Glomerular visceral epithelial cell (primary cell): Measurements from ENCODE around the gene PLA2G4A.
"Not testable (repeated sequence)": the region's sequence is repeated elsewhere in the genome, so short reads cannot be mapped to it uniquely, and the experiment has no call there.

Source experiments
- DNase-seq: peaks from one replicate; pipeline ENCODE4 v3.0.0-alpha.2; 2016; ENCODE audit errors: extremely low spot score

The PLA2G4A gene

GRCh38 chr1:186922814-186923213 is 94.1 kb downstream of the PLA2G4A start:
- not testable (repeated sequence) for DNase-seq

DNA sequence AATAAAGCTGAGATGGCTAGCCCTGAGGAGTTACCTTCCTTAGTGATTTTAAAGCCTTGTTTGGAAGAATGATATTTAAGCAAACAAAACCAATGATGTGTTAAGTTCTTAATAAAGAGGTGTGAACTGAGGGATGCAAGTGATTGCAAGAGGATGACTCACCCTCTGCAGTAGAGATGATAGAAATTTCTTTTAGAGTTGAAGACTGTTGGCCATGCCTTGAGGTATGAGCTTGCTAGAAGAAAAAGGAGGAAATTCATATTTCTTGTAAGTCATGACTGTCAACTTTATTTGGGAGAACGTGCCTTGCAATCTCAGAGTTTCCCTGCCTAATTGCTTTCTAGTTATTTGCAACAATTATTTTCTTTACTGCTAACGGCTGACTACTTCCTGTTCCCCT is 94.7 kb downstream of the PLA2G4A start:
- DNase-seq, result peak; percentile 10

DNA sequence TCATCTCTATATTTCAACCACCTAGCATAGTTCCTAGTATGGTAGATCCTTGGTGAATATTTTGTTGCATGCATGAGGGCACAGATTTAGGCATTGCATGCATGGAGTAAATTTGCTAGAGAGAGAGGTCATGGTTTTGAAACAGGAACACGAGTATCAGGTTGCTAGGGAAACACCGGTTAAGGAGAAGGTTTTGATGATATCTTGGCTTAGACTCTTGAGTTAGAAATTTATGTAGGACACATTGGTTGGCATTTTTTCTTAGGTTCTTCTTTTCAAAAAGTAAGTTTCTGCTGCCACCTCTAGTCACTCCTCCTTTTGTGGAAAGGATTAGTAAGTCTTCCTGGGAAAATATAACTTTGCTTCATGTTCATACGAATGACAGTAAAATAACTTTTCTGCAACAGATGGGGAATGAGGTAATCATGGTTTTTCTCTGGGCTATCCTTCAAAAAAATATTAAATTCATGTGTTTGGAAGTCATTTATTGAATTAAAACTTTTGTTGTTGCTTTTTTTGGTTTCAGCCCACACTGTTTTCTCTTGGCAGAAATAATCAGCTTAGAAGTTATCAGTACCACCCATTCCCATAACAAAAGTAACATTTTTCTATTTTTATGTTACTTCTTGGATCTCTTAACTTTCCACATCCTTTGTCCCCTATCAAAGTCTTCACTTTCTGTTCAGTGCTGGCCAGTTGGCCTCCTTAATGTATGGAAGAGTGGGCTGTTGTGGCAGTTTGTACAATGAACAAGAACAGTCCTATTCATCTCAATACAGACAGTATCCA is 97.3 kb downstream of the PLA2G4A start:
- DNase-seq, result no peak

GRCh38 chr1:186927884-186928283 is 99.1 kb downstream of the PLA2G4A start:
- no peak for DNase-seq

DNA sequence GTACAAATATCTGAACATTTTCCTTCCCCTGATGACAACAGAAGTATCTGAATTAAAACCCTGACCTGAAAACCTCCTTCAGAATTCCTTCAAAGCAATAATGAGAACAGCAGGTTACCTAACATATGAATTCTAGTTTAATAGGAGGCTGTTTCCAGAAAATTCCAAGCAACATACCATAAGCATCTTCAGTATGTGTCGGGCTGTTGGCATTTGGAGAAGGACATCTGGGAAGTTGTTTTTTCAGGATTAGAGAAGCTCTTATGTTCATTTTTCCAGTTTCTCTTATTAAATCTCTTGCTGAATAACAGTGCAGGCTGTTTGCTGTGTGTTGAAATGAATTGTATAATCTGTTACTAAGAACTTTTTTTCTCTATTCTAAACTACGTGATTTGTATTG is 101.5 kb downstream of the PLA2G4A start:
- DNase-seq, result no peak

DNA sequence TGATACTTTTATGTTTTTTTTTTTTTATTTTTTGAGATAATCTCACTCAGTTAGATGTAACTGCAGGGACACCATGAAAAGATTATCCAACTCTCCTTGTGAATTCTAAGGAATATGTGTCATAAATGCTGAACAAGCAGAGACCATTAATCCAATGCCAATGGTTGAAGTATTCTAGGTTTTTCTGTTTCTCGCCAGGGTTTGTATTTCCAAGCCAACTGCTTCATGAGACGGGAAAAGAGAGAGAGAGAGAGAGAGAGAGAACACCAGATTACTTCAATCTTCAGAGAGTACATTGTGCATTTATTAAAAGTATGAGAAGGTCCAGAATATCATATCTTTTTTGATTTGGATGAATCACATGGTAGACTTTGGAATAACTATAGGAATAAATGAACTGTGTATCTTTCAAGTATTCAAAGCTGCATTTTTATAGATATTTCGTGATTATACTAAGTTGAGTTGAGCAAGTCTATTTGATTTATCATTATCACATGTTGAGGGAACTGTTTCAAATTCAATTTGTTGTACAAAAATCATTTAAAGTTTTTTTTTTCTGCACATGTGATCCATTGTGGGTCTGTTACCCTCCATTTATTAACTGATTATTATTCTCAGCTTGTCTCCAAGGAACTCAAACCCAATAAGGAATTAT is 108.4 kb downstream of the PLA2G4A start:
- no peak for DNase-seq

- no peak for DNase-seq
Observed at GRCh38 chr1:186943891-186944686, 115.3 kb downstream of the PLA2G4A start.

GRCh38 chr1:186945146-186945545 is 116.4 kb downstream of the PLA2G4A start:
- DNase-seq, result no peak

- DNase-seq, result no peak
Observed at GRCh38 chr1:186948535-186948934, 119.8 kb downstream of the PLA2G4A start.

- no peak for DNase-seq
Observed at GRCh38 chr1:186949173-186949572, 120.4 kb downstream of the PLA2G4A start.

GRCh38 chr1:186950547-186950946 is 121.8 kb downstream of the PLA2G4A start:
- DNase-seq, result peak; percentile 83

- no peak for DNase-seq
Observed at GRCh38 chr1:186953876-186954275, 125.1 kb downstream of the PLA2G4A start.

GRCh38 chr1:186957314-186957713 is 128.6 kb downstream of the PLA2G4A start:
- no peak for DNase-seq

- no peak for DNase-seq
Observed at GRCh38 chr1:186958520-186958919, 129.8 kb downstream of the PLA2G4A start.

DNA sequence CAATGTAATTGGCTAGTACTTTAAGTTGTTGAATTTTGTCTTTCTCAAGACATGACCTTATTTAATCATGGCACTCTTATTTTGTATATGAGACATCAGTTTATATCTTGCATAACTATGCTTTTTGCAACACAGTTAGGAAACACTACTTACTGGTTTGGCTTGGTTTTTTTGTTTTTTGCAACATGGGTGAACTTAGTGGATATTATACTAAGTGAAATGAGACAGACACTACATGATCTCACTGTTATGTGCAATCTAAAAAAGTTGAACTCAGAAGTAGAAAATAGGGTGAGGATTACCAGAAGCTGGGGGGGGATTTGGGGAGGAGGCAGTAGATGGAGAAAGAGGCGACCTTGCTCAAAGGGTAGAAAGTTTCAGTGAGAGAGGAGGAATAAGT is 132.1 kb downstream of the PLA2G4A start:
- DNase-seq, result no peak

GRCh38 chr1:186965847-186966246 is 137.1 kb downstream of the PLA2G4A start:
- DNase-seq, result no peak

- DNase-seq, result no peak
Observed at GRCh38 chr1:186966456-186966855, 137.7 kb downstream of the PLA2G4A start.

GRCh38 chr1:186967656-186968394 is 139.1 kb downstream of the PLA2G4A start:
- DNase-seq, result peak; percentile 21

GRCh38 chr1:186974774-186975181 is 146.0 kb downstream of the PLA2G4A start:
- peak; percentile 56 for DNase-seq

DNA sequence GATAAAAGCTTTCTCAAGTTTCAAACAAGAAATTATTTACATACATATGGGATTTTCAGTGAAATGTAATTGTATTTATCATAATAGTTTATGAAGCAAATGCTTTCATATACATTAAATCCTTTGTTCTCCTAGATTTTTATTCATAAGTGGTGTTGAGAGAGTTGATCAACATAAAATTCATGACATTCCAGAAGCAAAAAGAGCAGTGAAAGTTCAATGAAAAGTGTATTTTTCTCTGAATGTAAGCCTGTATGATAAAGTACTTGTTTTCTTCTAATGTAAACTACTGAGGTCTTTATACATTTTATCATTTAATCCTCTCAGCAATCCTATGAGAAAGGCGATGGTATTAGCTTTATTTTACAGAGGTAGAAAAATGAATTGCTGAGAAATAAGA is 146.5 kb downstream of the PLA2G4A start:
- no peak for DNase-seq

- no peak for DNase-seq
Observed at GRCh38 chr1:186976700-186977099, 148.0 kb downstream of the PLA2G4A start.
